PC-9 (cell line): ENCODE data around the gene TBX15.

Experiments
- CTCF ChIP-seq: fragments of 200-600 bp; sonication (generic); conservative IDR thresholded peaks from 2 replicates; pipeline ENCODE4 v1.6.1; 2017; ENCODE audit warnings: mixed run types, antibody characterized with exemption, mild to moderate bottlenecking, moderate library complexity
- EZH2 ChIP-seq: fragments of 200-600 bp; sonication (generic); IDR thresholded peaks from 2 replicates; pipeline ENCODE4 v1.8.0; 2017; ENCODE audit warnings: antibody characterized with exemption, low read depth

DNA sequence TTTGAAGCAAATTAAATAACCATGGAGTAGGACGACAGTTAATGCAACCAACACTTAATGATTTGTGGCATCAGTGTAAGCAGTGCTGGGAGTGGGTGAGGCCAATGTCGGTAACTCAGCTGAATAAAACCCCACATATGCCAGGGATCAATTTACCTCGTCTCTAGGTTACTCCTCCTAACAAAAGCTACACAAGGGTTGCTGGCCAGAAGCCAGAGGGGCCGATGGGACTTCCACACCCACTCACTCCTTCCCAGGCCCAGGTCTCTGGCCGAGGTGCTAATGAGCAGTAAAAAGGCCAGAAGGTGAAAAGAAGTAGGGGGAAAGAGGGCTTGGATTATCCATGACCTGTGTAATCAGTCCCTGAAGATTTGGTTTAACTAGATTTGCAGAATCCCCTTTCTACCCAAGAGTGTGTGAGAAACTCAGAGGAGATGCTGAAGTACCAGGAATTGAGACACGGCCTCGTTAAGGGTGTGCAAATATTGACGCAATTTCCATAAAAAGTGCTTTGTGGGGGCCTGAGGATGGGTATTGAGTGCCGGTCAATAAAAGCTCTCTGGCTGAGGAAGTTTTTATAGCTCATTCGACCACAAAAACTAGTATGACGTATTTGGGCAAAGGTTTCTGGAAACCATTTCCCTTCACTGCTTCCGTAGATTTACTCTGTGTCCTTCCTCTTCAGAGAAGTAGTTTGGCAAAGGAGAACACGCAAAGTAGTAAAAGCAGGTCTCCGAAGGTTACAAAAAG lies 145.5 kb downstream of the TBX15 start:
- TF ChIP-seq CTCF = no peak
- no peak for TF ChIP-seq EZH2
